Measurements from ENCODE around the gene MEIS2.

- no peak for TF ChIP-seq CTCF (IDR thresholded peaks at IDR 0.05)
- TF ChIP-seq POLR2A (IDR thresholded peaks at IDR 0.05) = no peak
These were observed 60.1 kb downstream of the MEIS2 start for GRCh38 chr15:37040072-37040742.

Data from thyroid gland (tissue), 4 donors.